ENCODE results near the gene GP1BB.

DNA sequence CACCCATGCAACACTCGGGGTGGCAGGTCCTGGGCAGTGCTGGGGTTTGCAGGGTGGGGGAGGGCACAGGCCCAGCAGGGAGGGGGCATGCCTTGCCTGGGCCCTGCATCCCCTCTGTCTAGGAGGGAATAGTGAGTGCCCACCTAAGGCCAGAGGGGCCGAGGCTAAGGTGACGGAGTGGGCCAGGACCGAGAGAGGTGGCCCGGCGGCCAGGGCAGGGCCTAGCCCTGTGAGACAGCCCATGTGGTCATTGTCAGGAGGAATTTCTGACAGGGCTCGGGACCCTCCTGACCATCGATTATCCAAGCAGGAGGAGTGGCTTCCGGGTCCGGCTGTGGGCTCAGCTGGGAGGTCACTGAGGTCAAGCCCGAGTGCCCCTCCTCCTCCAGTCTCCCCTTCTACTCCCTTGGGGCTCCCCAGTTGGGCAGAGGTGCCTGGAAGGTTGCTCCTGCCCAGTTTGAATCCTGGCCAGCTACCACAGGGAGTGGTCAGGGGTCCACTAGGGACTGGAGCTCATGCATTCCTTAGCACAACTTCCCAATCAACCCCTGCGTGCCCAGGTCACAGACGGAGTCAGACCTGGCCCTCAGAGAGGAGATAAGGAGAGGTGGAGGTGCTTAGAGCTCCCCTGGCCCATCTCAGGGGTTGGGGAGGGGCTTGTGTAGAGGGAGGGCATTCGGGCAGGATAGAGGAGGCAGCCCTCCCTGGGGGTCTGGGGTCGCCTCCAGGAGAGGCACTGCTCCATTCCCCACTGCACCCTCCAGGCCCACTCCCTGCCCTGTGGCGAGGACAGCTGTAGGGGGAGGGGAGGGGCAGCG lies 14.7 kb downstream of the GP1BB start:
- no peak for TF ChIP-seq ZNF350 (CRISPR knock-in tag; IDR thresholded peaks at IDR 0.05; ENCODE audit: borderline replicate concordance, low read depth)
- TF ChIP-seq HCFC1 (IDR thresholded peaks at IDR 0.05; ENCODE audit: low read depth, low read length), result no peak
- TF ChIP-seq, protein P1, sequence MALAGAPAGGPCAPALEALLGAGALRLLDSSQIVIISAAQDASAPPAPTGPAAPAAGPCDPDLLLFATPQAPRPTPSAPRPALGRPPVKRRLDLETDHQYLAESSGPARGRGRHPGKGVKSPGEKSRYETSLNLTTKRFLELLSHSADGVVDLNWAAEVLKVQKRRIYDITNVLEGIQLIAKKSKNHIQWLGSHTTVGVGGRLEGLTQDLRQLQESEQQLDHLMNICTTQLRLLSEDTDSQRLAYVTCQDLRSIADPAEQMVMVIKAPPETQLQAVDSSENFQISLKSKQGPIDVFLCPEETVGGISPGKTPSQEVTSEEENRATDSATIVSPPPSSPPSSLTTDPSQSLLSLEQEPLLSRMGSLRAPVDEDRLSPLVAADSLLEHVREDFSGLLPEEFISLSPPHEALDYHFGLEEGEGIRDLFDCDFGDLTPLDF (CRISPR knock-in tag; IDR thresholded peaks at IDR 0.05), result no peak
- TF ChIP-seq, protein P2, sequence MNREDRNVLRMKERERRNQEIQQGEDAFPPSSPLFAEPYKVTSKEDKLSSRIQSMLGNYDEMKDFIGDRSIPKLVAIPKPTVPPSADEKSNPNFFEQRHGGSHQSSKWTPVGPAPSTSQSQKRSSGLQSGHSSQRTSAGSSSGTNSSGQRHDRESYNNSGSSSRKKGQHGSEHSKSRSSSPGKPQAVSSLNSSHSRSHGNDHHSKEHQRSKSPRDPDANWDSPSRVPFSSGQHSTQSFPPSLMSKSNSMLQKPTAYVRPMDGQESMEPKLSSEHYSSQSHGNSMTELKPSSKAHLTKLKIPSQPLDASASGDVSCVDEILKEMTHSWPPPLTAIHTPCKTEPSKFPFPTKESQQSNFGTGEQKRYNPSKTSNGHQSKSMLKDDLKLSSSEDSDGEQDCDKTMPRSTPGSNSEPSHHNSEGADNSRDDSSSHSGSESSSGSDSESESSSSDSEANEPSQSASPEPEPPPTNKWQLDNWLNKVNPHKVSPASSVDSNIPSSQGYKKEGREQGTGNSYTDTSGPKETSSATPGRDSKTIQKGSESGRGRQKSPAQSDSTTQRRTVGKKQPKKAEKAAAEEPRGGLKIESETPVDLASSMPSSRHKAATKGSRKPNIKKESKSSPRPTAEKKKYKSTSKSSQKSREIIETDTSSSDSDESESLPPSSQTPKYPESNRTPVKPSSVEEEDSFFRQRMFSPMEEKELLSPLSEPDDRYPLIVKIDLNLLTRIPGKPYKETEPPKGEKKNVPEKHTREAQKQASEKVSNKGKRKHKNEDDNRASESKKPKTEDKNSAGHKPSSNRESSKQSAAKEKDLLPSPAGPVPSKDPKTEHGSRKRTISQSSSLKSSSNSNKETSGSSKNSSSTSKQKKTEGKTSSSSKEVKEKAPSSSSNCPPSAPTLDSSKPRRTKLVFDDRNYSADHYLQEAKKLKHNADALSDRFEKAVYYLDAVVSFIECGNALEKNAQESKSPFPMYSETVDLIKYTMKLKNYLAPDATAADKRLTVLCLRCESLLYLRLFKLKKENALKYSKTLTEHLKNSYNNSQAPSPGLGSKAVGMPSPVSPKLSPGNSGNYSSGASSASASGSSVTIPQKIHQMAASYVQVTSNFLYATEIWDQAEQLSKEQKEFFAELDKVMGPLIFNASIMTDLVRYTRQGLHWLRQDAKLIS (CRISPR knock-in tag; IDR thresholded peaks at IDR 0.05), result no peak
- no peak for TF ChIP-seq ATRX (CRISPR knock-in tag; IDR thresholded peaks at IDR 0.05; ENCODE audit: borderline replicate concordance)
- TF ChIP-seq CREB1 (IDR thresholded peaks at IDR 0.05), result no peak
- TF ChIP-seq CREB1 (CRISPR knock-in tag; IDR thresholded peaks at IDR 0.05), result no peak
- TF ChIP-seq GTF2F1 (IDR thresholded peaks at IDR 0.05; ENCODE audit: low read length), result no peak
- TF ChIP-seq, protein P3, sequence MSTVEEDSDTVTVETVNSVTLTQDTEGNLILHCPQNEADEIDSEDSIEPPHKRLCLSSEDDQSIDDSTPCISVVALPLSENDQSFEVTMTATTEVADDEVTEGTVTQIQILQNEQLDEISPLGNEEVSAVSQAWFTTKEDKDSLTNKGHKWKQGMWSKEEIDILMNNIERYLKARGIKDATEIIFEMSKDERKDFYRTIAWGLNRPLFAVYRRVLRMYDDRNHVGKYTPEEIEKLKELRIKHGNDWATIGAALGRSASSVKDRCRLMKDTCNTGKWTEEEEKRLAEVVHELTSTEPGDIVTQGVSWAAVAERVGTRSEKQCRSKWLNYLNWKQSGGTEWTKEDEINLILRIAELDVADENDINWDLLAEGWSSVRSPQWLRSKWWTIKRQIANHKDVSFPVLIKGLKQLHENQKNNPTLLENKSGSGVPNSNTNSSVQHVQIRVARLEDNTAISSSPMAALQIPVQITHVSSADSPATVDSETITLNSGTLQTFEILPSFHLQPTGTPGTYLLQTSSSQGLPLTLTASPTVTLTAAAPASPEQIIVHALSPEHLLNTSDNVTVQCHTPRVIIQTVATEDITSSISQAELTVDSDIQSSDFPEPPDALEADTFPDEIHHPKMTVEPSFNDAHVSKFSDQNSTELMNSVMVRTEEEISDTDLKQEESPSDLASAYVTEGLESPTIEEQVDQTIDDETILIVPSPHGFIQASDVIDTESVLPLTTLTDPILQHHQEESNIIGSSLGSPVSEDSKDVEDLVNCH (CRISPR knock-in tag; IDR thresholded peaks at IDR 0.05), result no peak
- TF ChIP-seq, protein P4, sequence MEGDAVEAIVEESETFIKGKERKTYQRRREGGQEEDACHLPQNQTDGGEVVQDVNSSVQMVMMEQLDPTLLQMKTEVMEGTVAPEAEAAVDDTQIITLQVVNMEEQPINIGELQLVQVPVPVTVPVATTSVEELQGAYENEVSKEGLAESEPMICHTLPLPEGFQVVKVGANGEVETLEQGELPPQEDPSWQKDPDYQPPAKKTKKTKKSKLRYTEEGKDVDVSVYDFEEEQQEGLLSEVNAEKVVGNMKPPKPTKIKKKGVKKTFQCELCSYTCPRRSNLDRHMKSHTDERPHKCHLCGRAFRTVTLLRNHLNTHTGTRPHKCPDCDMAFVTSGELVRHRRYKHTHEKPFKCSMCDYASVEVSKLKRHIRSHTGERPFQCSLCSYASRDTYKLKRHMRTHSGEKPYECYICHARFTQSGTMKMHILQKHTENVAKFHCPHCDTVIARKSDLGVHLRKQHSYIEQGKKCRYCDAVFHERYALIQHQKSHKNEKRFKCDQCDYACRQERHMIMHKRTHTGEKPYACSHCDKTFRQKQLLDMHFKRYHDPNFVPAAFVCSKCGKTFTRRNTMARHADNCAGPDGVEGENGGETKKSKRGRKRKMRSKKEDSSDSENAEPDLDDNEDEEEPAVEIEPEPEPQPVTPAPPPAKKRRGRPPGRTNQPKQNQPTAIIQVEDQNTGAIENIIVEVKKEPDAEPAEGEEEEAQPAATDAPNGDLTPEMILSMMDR (CRISPR knock-in tag; IDR thresholded peaks at IDR 0.05), result no peak
- TF ChIP-seq ZNF782 (CRISPR knock-in tag; IDR thresholded peaks at IDR 0.05; ENCODE audit: borderline replicate concordance), result no peak
- no peak for TF ChIP-seq TMF1 (CRISPR knock-in tag; IDR thresholded peaks at IDR 0.05; ENCODE audit: low read depth)
- no peak for TF ChIP-seq SIN3A (IDR thresholded peaks at IDR 0.05; ENCODE audit: borderline replicate concordance, low read depth, low read length)
- TF ChIP-seq, protein P5, sequence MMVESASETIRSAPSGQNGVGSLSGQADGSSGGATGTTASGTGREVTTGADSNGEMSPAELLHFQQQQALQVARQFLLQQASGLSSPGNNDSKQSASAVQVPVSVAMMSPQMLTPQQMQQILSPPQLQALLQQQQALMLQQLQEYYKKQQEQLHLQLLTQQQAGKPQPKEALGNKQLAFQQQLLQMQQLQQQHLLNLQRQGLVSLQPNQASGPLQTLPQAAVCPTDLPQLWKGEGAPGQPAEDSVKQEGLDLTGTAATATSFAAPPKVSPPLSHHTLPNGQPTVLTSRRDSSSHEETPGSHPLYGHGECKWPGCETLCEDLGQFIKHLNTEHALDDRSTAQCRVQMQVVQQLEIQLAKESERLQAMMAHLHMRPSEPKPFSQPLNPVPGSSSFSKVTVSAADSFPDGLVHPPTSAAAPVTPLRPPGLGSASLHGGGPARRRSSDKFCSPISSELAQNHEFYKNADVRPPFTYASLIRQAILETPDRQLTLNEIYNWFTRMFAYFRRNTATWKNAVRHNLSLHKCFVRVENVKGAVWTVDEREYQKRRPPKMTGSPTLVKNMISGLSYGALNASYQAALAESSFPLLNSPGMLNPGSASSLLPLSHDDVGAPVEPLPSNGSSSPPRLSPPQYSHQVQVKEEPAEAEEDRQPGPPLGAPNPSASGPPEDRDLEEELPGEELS (CRISPR knock-in tag; IDR thresholded peaks at IDR 0.05), result no peak

Measured in HepG2 (cell line).